ENCODE measurements around the gene PROKR2.

GRCh38 chr20:5356941-5357340 is 40.2 kb upstream of the PROKR2 start:
- TF ChIP-seq CTCF (IDR thresholded peaks at IDR 0.05) (no peak), POLR2A (IDR thresholded peaks at IDR 0.05) (no peak), POLR2AphosphoS5 (IDR thresholded peaks at IDR 0.05) (no peak)

Data from stomach (tissue), 4 donors.